CD4-positive, alpha-beta T cell treated with Interleukin-17A for 4 hours (primary cell): Measurements from ENCODE around the gene TRPV6.

Experiments used
- DNase-seq: peaks from one replicate; pipeline ENCODE4 v3.0.0-alpha.2; 2020; ENCODE audit warnings: mixed read lengths

TRPV6 gene

DNA sequence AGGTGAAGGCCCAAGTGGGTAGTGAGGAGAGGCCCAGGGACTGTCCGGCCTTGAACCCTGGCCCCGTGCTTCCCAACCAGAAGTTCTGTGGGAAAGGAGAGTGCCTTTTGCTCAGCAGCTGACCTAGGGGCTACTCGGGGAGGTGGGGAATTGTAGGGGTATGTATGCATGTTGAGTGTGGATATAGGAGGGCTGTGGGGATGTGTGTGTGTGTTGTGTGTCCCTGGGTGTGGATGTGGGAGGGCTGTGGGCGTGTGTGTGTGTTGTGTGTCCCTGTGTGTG lies 18.5 kb downstream of the TRPV6 start:
- DNase-seq: no peak

DNA sequence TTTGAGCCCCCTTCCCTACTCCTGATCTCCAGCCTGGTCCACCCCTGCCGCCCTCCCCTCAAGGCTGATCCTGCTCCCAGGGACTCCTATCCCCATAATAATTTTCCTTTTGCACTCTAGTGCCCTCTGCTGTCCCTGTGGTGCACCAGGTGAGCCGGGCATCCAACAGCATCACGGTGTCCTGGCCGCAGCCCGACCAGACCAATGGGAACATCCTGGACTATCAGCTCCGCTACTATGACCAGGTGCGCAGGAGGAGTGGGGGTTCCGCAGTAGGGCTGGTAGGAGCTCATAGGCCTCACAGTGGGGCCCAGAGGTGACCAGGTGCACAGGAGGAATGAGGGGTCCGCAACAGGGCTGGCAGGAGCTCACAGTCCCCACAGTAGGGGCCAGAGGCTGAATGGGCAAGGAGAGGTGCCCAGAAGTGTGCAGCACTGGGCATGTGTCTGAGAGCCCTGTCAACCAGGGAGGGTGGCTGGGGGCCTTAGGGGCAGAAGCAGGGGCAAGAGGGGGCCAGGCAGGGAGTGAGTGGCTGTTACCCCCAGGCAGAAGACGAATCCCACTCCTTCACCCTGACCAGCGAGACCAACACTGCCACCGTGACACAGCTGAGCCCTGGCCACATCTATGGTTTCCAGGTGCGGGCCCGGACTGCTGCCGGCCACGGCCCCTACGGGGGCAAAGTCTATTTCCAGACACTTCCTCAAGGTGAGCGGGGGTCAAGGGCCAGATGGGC lies 19.0 kb downstream of the TRPV6 start:
- peak; percentile 46 for DNase-seq

DNA sequence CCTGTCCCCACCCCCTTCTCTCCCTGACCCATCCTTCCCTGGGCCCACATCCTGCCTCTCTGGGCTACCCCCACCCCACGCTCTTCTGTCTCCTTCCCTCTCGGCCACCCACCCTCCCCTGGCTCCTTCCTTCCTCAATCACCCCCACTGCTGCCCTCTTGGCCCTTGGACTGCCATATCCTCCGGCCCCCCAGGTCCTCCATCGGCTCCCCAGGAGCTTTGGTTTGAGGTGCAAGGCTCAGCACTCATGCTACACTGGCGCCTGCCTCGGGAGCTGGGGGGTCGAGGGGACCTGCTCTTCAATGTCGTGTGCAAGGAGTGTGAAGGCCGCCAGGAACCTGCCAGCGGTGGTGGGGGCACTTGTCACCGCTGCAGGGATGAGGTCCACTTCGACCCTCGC lies 19.8 kb downstream of the TRPV6 start:
- no peak for DNase-seq

DNA sequence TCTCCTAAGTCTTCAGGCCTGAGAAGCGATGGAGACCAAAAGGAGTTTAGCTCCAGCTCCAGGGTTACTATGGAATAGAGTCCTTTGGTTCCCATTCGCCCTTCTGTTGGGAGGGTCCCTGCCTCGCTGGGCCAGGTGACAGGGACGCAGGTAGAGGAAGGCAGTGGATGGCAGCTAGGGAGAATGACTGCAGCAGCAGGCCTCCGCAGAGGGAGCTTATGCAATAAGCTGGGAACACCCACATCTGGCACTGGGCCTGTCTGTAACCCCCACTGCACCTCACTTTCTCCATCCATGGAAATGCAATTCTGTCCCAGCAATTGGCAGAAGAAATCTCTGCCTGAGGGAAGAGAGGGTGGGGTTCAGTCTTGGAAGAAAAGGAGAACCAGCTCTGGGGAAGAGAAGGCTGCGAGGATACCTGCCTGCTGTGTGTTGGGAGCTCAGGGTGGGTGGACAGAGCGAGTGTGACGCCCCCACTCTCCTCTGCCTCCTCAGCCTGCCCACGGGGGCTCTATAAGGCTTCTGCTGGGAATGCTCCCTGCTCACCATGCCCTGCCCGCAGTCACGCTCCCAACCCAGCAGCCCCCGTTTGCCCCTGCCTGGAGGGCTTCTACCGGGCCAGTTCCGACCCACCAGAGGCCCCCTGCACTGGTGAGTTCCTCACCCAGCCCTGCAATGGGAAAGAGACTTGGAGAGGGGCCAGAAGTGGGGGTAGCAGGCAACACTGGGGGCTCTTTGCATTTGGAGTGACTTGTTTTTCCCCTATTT lies 20.4 kb downstream of the TRPV6 start:
- DNase-seq: no peak

DNA sequence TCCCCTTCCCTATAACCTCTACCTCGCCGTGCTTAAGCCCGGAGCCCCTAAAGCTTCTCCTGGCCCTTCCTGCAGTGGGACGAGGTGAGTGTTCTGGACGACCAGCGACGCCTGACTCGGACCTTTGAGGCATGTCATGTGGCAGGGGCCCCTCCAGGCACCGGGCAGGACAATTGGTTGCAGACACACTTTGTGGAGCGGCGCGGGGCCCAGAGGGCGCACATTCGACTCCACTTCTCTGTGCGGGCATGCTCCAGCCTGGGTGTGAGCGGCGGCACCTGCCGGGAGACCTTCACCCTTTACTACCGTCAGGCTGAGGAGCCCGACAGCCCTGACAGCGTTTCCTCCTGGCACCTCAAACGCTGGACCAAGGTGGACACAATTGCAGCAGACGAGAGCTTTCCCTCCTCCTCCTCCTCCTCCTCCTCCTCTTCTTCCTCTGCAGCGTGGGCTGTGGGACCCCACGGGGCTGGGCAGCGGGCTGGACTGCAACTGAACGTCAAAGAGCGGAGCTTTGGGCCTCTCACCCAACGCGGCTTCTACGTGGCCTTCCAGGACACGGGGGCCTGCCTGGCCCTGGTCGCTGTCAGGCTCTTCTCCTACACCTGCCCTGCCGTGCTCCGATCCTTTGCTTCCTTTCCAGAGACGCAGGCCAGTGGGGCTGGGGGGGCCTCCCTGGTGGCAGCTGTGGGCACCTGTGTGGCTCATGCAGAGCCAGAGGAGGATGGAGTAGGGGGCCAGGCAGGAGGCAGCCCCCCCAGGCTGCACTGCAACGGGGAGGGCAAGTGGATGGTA lies 21.5 kb downstream of the TRPV6 start:
- DNase-seq: no peak

DNA sequence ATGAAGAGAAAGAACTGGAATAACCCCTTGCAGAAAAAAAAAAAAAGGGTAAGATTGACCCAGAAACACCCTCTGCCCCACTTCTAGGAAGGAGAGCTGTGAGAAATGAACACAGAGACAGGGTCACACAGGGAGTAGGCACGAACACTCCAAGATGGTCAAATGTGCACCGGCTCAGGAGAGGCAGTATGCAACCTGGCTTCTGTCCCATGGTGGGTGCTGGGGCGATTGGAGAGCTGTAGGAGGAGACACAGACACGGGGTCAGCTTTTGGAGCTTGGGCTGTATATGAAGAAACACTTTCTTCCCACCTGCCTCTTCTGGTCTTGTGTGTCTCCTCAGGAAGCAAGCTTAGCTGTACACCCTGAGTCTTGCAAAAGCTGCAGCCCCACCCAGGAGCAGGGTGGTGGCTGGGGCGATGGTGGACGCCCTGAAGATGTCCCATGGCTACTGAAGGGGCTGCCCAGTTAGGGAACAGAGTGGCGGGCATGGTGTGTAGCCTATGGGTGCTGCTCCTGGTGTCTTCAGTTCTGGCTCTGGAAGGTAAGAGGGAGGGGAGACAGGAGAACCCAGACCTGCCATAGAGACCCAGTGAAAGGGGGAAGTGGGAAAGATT lies 22.7 kb downstream of the TRPV6 start:
- DNase-seq: no peak

DNA sequence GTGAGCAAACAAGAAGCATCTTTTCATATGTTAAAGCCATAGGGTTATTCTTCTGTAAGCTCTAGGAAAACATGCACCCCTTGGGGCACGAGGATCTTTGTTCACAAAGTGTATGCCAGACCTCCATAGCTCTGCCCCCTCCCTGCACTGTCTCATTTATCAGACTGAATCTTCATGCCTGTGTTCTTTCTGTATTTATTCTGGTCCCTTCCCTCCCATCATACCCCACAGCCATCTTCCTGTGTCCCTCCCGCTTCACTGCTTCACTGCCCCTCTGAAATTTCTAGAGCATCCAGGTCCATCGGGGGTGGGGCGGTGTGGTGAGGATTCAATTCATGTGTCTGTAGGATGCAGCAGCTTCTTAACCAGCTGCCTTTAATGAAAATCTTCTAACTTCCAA lies 23.2 kb downstream of the TRPV6 start:
- DNase-seq: no peak

DNA sequence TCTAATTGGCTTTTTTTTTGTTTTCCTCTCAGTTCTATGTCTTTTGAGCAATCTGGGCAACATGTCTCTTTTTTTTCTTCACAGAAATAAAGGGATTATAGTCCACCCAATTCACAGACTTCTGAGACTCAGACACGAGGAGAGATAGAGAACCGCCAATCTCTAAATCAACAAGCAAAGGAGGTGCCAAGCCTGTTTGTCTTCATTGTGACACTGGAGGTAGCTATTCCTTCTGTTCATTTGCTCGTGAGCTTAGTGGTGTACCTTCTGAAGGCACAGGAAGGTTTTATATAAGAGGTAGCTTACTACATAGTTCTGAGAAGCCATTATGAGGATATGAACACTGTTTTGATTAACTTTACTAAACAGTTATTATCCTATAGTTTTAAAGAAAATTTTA lies 24.6 kb downstream of the TRPV6 start:
- no peak for DNase-seq

DNA sequence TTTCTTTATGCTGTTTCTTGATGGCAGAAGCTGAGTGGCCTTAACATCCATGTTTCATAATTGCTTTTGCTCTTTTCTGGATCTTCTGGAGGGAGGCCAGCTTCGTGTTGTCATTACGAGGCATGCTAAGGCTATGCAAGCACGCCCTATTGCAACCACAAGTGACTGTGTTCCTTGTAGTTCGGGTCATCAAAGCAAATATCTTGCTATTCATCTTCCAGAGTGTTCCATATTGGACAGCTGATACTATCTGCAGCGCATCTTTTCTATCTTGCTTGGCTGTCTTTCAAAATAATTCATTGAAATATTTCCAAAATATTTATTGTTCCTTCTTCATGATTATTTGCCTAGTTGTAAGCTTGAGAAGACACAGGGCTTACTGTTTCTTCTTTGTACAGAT lies 25.7 kb downstream of the TRPV6 start:
- no peak for DNase-seq

DNA sequence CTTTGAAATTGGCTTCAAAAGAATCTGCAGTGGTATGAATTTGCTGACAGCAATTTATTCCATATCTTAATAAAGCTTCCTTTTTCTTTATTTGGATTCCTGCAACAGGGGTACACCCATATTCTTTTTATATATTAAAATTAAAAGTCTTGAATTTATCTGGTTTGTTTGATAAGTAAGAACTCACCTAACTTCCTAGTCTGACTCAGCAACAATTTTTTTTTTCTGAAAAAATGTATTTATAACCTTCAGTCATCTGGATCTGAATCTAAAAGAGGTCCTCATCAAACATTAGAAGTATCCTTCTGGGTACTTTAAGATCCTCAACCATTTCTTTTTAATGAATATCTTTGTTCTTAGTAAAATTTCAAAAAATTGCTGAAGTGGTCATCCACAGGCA lies 26.1 kb downstream of the TRPV6 start:
- DNase-seq: no peak

DNA sequence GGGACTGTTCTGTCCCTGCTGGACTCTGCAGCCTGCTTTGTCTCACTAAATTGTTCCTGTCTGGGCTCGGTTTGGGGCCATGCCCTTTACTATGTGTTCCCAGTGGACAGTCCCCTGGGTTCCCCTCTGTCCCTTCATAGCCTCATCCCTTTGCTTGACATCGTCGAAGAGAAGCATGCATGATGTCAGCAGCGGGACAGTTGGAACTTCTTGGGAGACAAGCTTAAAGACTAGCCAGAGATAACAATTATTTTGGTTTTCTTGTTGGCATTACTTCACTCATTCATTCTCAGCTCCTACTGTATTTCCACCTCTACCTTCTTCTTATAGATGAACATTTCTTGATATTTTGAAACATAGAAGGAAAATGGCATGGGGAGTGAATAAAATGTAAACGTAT lies 27.9 kb downstream of the TRPV6 start:
- DNase-seq: no peak

DNA sequence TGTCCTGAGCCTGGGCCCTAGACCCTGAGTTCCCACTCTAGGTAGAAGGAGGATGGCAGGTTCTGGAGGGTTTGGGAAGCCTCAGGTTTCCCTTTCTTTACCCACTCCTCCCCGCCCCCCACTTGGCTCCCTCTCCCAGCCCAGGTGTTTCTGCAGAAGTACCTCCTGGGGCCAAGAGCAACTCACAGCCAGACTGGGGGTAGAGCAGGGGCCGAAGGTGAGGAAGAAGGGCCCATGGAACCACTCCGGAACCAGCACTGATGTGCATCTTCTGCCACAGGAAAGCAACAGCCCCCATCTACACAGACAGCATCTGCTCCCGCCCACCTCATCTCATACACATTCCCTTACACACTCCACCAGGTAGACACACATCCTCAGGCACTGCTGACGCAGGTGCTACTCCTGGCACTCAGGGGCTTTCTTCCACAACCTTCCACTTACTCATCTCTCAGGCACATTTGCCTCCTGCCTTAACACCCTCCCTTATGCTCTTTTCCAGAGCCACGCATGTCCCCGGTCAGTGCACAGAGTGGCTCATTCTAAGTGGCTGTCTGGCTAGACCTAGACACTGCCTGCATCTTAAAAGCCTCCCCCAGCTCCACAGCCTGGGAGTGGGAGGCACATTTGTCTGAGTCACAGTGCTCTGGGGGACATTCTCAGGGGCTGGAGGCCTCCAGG lies 28.8 kb downstream of the TRPV6 start:
- DNase-seq: peak; percentile 21

DNA sequence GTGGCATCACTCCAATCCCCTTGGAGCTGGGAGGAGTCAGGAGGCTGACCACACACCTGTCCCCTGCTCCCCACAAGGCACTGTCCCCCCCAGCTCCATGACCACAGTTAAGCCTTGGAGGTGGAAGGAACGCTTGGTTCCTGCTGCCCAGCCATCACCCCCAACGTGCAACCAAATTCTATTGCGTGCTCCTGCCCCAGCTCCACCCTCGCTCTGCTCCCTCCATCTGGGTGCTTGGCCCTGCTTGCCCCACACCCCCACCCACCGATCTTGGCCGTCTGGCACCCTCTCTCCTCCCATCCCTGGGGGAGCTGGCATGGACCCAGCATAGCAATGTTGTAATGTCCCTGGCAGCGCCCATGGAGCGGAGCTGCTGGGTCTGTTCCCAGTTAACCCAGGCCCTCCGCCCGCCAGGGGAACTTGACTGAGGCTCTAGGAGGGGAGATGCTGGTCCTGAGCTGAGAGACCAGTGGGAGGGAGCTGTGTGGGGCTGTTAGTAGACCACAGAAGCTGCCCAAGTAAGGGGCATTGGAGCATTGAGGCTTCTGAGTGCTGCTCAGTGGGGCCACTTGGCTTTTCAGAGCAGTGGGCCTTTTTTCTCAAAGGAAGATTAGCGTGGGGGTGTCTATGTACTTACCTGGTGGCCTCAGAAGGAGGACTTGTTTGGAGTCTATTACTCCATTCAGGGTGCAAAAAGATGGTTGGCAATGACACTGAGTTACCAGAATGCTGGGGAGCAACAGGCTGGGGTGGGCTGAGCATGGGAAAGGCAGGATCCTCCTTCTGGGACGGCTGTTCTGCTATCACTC lies 29.6 kb downstream of the TRPV6 start:
- DNase-seq: no peak

DNA sequence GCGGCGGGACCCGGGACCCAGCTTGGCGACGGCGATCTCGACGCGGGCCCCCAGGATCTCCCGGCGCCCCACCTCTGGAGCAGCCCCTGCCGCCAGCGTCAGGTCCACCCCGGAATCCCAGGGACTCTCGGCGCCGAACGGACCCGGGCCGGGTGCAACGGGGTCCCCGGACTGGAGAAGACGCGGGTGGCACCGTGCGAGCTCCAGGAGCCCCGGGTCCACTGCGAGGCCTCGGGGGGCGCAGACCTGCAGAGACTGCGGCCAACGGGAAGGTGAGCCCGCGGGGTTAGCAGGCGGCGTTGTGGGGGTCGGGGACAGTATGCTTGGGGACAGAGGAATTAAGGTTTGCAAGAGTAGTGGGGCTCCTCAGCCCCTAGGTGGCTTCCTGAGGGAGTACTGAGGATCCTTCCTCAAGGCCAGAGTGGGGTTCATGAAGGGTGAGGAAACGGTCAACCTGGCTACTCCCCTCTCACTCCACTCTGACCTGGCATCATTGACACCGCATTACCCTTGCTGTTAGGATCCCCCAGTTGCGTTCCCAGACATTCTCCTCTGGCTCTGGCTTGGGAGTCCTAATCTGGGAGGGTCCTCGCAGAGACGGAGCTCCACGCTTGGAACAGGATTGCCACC lies 30.3 kb downstream of the TRPV6 start:
- DNase-seq: no peak

DNA sequence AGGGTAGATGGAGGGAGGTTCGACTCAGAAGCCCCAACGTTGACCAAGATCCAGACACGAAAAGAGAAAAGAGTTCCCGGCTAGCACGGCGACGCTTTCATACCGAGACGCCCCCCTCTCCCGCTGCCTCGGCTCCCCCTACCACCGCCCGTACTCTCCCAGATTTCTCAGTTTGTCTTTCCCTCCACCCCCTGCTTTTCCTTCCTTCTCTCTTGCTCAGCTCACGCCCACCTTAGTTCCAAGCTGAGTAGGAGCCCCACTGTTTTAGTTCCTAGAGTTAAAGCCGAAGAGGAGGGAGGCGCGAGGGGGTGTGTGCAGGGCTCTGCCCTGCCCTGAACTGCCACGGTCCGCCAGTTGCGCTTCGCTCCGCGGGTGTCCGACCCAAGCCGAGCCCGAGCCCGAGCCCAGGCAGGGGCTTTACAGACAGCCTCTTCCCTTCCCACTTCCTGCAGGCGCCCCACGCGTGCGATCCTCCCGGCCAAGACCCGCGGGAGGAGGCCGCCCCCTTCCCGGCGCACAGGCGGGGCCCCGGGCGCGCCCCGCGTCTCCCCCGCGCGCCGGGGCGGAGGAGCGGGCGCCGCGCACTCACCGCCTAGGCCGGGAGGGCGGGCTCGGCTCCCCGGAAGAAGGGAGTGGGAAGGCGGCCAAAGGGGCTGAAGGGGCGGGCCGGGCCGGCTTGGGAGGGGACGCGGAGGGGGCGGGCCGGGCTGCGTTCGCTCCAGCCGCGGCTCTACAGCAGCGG lies 31.0 kb downstream of the TRPV6 start, which contains the start of gene EPHB6:
Gene EPHB6, plus strand, starts transcription at position 705 of the 742 bp plus-strand sequence. CDS start 8,152 bp downstream, outside the sequence.
- peak; percentile 82 for DNase-seq

DNA sequence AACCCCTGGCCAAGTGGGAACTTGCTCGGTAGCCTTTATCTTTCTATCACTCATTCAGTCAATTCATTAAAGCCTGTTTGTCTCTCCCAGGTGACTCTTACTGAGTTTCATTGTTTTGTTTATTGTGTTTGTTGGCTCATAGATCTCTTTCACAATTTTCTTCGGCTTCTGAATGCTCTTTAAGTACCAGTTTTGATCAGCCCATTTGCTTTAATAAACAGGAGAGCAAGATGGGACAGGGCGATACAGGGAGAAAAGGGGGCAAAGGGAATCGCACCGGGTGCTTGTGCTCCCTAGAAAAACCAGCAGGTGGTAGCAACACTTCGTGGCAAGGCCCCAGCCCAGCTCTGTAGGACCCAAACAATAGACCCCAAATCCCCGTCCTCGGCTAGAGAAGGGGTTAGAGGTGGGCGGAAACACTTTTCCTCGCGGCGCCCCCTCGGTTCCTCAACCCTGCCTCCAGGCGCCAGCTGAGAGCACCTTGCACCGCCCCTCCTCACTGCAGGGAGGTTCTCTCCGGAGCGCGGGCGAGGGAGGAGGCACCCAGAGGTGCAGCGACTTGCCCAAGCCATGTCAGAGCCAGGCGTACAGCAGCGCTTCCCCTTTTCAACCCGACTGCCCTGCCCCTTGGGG lies 31.7 kb downstream of the TRPV6 start:
- peak; percentile 74 for DNase-seq

DNA sequence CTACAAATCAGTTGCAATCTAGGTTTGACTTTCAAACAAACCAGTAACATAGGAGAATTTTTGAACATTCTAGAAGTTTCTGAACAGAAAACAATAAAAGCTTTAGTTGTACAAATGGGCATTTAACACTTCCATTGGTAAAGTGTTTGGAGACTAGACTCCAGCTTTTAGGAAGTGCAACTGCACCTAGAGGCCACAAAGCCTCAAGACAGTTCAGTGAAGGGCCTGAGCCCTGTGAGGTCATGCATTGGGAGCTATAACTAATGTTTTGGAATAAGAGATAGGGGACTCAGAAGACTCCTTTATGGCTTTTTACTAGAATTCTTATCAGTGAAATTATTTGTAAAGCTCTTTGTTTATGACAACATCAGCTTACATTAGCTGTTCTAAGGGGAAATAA lies 33.6 kb downstream of the TRPV6 start:
- DNase-seq: no peak

DNA sequence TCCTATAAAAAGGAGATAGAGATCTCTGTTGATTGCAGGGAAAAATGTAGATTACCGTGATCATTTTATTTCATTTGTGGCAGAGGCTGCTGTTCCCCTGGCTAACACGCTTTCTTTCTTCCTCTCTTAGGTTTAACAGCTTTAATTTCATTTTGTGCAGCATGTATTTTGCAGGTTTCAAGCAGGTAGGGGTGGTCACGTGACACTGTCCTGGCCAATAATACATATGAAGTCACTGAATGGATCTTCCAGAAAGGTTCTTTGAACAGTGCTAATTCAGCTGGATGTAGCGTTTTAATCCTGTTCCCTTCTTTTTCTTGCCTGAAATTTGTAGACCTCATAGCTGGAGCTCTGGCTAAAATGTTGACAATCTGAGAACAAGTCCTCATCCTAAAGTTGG lies 34.3 kb downstream of the TRPV6 start:
- DNase-seq: no peak

DNA sequence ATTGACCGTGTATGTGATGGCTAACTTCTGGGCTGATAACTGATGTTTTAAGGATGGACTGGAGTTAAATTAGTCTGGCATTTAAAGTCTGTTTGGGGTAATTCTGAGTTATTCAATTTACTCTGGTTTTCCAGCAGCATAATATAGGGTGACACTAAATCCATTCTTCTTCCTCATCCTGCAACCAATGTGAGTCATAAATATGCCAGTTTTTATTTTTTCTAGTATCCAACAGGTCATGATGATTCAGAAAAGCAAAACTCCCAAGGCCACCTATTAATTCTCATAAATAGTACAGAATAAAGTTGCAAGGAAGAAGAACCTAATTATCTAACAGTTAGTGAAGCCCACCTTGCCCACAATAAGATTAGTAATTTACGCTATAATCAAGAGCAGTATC lies 38.2 kb downstream of the TRPV6 start:
- DNase-seq: no peak

DNA sequence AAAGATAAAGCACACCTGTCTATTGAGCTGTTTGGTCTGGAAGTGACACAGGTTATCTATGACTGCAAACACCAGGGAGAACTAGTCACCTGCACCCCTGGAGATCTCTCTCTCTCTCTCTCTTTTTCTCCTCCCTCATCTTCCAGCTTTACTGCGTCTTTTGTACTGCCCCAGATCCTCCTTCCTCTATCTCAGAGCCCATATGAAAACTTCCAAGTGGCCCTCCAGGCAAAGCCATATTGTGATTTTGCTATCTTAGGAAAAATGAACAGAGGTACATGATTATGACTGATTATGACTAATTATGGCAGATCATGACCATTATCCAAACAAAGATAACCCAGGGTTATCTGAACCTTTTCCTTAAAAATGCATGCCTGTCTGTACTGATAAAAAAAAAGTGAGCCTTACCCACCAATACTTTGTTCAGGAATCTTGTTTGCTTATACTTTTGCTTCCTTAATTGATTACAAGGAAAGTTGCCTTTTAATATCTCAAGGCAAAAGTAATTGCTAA lies 43.2 kb downstream of the TRPV6 start:
- no peak for DNase-seq
